ENCODE measurements around the gene ZNF217.
"Not testable (repeated sequence)": the region's sequence is repeated elsewhere in the genome, so short reads cannot be mapped to it uniquely, and the experiment has no call there.

The ZNF217 gene

DNA sequence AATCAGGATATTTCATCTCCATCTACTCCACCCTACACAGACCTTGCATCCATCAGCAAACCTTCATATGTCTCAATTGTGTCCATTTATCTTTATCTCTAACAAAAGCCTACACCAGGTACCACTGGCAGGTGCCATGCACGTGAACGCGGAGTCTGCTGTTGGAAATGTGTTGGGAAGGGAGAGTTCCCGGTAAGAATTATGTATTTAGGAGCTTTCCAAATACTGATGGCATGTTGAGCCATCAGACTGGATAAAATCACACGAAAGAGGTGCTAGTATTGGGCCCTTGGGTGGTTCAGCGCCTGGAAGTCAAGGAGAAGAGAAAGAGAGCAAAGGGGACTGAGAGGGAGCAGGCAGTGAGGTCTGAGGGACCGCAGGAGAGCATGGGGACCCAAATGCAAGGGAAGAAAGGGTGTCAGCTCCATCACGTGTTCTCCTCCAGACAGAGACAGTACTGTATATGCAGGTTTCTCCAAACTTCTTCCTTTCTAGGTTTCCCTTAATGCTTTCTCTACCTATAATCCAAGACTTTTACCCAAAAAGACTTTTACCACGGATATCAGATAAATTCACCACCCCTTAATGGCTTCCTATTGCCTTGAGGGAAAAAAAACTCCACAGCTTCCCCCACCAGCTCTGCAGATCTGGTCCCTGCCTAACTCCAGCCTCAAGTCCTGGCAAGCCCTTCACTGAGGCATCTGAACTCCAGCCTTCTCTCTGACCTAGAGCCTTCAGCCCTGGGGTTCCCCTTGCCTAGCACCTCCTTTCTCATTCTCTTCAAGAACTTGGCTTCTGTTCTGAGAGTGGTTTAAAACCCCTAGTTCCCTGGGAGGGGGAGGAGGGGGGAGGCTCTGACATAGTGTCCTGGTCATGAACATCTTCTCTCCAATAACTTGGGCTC, 4.8 kb upstream of the ZNF217 start:
- DNase-seq (ENCODE audit: low read depth in 2 of 2): no peak

DNA sequence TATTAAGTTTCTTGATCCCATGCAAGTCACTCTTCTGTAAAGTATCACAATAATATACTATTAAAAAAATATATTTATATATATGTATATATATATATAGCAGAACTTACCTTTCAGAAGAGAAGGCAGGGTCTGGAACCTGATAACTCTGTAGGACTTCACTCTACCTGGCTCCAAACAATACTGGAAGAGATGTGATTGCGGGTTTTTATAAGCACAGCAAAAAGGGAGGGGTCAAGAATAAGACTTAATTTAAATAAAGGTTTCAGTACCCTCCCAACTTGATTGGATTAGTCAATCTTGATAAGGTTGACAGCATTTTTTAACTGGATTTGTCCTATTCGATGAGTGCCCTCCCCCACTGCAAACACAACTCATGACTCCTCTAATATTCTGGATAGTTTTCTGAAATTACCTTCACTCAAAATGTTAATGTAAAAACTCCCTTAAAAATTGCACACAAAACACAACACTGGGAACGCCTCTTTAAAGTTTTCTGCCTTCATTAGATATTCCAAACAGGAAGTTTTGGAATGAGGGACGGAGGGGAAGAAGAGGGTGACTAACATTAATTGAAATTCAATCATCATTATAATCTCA, 4.0 kb upstream of the ZNF217 start:
- no peak for DNase-seq (ENCODE audit: low read depth in 2 of 2)

DNA sequence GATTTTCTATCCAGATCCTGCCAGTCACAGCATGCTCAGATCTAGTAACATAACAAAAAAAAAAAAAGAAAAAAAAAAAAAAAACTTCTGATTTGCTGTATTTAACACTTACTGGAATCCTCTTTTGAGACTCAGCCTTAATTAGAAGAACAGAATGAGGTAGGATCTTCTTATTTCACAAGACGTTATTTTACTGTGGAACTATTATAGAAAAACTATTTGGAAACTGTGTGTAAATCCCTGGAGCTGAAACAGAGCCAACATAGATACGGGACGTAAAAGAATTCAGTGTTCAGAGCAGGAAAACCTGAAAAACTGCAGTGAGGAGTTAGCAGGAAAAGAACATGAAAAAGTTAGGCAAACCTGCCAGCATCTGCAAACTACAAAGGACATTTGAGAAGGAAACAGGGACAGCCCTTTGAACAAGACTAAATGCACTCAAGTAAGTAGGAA, 3.4 kb upstream of the ZNF217 start:
- DNase-seq (ENCODE audit: low read depth in 2 of 2): no peak

DNA sequence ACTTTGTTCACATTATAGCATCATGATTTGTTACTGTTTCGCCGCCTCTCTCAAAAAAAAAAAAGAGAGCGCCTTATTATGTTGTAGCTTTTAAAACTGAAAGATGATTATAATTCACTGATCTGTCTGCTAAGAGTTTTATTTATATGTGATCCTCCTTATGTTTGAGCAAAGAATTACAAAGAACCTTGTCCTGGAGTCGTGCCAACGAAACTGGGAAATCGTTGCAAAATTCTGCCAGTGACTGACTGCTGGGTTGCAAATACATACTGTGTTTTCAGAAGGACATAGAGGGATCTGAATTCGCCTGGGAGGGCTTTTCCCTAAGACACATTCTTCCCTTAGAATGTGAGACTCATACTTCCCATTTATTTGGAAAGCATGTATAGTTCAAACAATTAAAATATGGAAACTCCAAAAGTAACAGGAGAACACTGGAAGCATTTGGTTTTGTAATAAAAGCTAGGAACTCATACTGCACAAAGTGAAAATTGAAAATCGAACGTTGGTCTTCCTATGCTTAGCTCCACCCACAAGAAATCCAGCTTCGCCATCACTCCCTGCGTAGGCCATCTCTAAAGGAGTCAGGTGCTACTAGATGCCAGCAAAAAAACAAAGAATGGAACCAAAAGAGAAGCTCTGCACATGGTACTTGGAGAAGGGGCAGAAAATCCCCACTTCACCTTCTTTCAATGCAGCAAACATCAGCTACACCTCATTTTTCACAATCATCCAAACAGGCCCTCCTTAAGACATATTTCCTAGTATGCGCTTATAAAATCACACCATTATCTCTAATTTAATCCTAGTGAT, 2.8 kb upstream of the ZNF217 start:
- DNase-seq (ENCODE audit: low read depth in 2 of 2): not testable (repeated sequence)

DNA sequence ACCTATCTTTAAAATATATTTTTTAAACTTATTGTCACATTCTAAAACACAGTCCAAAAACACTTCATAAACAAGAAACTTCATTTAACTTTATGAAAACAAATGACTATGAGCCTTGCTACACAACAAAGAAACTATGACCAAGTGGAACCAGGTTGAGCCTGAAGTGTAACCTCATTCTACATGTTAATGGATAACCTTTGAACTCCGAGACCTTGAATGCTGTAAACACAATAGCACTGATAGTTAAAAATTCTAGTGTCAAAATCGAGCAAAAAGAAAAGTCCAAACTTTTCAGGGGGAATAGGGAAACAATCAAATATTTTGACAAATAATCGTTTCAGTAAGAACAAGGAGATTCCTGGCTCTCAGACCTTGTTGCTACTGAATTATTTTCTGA, 2.1 kb upstream of the ZNF217 start:
- not testable (repeated sequence) for DNase-seq (ENCODE audit: low read depth in 2 of 2)

DNA sequence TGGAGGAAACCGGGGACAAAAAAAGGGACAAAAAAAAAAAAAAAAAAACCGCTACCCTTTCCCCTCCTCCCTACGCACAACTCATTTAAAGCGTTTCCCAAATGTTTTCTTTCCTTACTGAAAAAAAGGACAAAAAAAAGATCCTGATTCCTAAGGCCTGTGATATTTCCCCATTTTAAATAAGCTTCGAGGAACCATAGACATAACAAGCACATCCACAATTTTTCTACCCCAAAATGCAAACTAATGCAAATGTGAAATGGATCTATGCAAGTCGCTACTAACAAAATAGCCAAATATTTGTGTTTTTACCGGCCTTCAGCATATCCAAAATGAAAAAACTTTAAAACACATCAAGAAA, 1.4 kb upstream of the ZNF217 start:
- DNase-seq (ENCODE audit: low read depth in 2 of 2): no peak

DNA sequence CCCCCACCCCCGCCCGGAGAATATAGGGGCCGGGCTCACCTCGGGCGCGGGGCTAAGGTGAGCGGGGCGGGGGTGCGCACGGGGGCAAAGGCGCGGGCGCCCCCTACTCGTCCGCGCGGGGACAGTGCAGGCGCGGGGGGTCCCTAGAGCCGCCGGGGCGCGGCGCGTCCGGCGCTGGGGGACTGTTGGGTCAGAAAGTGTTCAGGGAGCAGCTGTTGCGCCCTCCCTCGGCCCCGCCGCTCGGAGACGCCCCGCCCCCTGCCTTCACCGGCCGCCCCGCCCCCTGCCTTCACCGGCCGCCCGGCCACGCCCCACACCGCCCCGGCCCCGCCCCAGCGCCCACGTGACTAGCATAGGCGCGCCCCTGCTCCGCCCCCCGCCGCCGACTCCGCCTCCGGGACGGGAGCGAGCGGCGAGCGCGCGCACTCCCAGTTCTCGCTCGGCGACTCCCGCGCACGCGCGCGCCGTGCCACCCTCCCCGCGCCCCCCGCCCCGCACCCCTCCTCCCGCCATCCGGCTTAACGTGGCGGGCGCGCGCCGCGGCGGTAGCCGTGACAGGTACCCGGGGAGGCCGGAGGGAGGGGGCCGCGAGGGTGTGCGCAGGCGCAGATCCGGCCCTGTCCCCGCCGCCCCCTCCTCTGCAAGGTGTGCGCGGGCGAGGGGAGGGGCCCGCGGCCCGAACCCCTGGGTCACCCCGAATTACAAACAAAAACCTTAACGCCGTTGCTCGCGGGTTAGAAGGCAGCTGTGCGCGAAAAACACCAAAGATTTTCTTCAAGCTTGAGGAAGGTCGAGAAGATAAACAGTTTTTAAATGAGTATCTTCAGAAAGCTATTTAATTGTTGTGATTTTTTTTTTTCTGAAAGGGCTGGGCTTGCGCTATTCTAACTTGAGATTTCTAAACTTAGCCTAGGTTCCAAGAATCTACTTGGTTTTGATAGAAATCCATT, 704 bp upstream of the ZNF217 start:
- peak; percentile 99 for DNase-seq (ENCODE audit: low read depth in 2 of 2)

DNA sequence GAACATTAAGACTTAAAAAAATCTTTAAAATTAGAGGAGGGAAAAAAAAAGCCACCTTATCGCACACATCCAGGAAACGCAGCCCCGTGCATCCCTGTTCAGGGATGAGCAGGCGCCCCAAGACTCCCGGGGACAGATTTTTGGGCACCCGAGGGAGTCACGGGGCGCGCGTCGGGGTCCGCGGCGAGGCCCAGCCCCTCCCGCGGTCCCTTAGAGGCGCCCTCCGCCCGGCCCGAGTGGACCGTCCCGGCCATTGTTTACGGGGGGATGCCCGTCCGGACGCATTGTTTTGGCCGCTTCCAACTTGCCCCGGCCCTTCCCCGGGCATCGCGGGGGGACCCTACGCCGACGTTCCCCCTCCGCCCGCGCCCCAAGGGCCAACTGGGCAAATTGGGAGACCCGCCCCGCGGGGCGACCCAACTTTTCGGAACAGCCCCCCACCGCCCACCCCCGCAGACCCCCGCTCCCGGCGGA, 610 bp downstream of the ZNF217 start:
- DNase-seq (ENCODE audit: low read depth in 2 of 2): no peak

DNA sequence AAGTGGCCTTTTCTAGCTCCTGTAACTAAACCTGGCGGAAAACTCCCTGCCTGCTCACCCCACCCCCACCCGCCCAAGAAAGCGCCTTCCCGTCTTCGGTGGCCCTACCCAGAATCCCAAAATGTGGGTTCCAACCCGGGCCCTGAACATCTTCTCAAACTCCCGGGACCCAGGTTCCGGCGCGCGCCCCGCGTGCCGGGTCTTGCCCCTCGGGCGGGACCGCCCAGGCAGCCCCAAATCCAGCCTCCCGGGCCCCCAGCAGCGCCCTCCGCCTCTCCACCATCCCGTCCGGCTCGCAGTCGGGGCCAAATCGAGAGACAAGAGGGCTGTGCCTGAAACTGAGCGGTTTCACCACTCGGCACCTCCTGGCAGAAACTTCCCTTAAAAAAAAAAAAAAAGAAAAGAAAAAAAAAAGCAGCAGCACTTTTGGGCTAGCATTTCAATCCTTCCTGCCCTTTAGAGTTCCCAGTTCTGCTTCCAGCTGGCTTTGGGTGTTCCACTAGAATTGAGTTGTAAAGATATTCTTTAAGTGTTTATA, 1.1 kb downstream of the ZNF217 start:
- not testable (repeated sequence) for DNase-seq (ENCODE audit: low read depth in 2 of 2)

DNA sequence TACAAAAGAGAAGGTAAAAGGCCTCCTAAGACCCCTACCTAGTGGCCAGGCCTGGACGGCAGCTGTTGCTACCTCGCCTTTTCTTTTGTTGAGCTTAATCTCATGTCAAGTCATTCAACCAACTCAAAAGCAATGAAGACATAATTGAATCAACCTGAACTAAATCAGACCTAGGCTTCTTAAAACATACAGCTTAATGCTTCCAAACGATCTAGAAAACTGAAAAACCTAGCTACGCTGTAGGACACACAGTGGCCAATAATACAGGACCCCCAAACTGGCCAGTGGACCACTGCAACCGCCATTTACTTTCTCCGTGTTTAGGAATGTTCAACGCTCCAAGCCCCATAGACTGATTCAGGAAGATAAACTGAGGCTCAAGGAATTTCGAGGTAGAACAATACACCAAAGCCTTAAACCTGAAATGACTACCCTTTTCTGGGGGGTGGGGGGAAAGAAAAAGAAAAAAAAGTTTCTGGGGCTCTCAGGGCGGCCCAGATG, 1.6 kb downstream of the ZNF217 start:
- DNase-seq (ENCODE audit: low read depth in 2 of 2): not testable (repeated sequence)

DNA sequence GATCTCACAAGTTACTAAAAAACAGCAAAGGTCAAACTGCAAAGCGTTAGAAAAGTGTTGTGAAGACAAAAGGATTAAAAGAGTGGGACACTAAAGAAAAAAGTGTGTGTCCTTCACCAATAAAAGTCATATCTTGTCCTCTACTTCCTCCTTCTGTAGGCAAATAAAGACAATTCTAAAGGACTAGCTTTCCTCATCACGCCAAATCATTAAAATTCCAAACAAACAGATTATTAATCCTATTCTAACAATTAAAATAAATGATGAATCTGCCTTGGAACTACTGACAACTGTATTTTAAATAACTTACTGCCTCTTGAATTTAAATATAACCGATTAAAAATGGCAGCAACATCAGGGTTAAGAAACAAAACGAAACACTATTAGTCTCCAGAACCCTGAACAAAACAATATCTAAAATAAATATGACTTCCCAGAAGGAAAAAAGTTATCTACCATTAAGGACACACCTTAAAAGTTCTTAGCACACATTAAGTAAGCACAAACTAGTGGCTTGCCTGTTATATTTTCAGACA, 2.4 kb downstream of the ZNF217 start:
- not testable (repeated sequence) for DNase-seq (ENCODE audit: low read depth in 2 of 2)

DNA sequence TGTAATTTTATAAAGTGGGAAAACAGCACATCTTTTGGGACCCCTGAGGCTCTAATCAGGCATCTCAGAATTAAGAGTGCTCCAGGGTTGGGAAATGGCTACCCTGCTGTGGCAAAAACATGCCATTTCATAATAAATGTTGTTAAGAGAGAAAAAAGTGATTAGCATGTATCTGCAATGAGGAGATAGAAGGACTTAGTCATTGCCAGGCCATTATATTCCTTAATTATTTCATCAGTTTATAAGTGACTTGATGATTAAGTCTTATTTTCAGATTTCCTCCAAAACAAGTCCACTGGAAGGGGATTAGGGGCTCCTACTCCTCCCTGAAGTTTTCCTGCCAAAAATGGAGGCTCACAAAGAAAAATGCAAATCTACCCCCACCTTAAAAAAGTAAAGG, 3.0 kb downstream of the ZNF217 start:
- DNase-seq (ENCODE audit: low read depth in 2 of 2): not testable (repeated sequence)

DNA sequence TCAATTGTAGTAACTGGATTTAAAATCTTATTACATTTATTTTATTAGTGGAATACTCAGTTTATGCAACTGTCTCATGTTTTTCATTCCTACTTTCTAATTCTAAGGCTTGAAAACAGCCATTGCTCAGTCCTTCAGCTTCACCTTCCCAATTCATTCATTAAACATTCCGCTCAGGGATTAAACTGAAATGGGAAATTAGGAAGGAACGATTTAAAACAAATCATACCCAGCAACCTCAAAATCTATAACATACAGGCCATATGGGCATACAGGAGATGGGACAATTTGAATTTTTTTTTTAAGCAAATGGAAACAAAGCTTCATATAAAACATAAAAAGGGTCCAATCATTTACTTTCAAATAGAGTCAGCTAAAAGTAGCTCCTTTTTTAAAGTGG, 3.5 kb downstream of the ZNF217 start:
- not testable (repeated sequence) for DNase-seq (ENCODE audit: low read depth in 2 of 2)

DNA sequence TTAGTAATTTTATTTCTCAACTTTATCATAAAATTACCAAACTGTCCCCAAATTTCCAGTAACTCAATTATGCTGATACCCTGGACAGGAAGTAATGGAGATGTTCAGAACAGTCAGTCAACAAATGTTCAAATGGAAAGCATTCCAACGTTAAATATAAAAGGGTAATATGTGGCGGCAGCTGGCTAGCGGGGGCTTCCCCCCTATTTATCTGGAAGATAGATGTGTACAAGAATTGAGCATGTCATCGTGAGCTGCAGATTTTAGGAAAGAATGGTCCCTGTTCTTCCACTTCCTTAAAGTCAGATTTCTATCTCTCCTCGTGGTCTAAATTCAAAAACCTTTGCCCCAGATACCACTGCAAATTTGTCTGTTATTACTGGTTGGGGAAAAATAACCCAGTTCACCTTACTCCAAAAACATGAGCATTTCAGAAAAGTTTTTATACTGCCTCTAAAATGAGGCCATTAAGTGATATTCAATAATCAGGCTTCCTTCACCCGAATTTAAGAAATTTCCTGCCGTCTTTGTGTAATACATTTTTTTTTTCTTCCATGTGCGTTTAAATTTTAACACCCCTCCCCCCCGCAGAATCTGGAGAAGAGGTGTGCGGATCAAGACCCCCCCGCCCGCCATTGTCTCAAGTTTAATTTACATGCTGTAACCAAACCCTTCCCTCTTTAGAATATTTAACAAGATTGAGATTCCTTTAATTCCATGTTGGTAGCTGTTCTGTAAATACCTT, 4.1 kb downstream of the ZNF217 start:
- DNase-seq (ENCODE audit: low read depth in 2 of 2): not testable (repeated sequence)

DNA sequence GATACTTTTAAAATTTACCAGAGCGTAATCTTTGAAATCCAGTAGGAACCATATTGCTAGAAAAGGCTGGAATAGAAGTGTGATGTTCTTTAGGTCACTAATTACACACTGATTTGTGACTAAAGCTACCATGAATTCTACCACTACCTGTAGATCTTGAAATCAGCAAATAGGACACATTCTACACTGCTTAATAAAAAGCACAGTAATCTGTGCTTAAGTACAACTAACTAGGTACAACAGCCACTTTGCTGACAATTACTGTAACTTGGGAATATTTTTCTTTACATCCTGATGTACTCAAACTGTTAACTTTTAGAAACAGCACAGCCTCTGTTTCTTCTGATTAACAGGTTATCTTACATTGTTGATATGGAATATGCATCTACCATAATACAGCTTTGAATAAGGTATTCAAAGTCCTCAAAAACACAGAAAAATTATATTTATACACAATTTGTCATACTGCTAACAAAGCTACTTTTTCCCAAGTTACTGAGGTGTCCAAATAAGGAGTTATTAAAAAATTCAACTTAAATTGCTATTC, 6.4 kb downstream of the ZNF217 start:
- not testable (repeated sequence) for DNase-seq (ENCODE audit: low read depth in 2 of 2)

DNA sequence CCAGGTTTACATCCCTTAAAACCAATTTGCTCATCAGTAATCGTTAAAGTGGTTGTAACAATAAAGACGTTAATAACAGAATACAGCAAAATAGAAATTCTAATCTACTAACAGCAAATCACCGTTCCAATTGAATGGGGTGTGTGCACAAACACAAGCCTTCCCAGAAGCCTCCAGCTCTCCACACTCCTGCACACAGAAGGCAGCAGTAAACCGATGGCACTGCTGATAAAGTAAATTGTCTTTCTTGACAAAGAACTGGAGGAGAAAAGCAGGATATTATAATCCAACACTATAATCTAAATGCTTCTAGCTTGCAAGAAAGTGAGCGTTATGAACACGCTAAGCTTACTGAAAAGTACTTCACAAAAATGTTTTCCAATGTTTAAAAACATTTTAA, 7.0 kb downstream of the ZNF217 start:
- no peak for DNase-seq (ENCODE audit: low read depth in 2 of 2)

DNA sequence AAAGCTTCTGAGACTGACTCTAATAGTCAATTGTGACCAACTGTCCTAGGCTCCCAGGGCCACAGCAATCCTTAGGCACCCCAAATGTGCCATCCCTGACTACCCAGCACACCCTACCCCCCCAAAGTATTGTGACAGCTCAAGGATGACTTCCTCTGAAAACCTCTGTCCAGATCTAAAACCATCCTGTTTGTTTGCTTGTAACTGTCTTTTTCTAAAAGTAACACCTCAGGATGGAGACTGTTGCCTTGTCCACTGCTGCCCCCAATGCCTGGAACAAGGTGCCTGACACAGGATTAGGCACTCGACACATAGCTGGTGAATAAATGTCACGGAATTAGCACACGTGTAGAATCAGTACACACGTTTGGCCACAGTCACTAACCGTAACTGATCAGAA, 7.7 kb downstream of the ZNF217 start:
- not testable (repeated sequence) for DNase-seq (ENCODE audit: low read depth in 2 of 2)

DNA sequence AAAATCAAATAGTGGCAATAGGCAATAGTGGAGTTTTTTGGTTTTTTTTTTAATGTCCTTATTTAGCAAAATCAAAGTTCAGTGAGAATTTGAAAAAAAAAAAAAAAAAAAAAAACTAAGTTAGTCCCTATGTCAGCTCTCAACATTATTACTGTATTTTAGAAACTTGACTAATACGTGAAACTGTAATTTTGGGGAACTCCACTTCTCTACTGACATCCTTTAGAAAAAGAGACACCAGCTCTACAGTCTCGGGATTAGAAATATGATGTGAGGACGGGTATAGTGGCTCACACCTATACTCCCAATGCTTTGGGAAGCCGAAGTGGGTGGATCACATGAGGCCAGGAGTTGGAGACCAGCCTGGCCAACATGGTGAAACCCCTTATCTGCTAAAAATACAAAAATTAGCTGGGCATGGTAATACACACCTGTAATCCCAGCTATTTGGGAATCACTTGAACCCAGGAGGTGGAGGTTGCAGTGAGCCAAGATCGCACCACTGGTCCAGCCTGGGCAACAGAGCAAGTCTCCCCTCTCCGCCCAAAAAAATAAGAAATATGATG, 8.6 kb downstream of the ZNF217 start:
- DNase-seq (ENCODE audit: low read depth in 2 of 2): not testable (repeated sequence)

DNA sequence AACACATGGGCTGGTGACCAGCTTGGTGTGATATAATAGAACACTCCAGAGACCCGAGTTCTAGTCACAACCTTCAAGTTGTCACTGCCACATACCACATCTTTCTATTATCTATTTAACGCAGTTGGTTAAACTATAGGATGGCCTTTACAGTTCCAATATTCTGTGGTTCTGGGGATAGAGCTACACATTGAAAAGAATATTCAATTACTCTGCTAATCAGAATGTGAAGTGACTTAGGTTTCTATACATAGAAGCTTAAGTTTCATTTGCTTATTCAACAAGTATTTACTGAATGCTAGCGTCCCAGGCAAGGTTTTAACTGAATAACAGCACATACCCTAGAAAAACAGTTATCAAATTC, 9.1 kb downstream of the ZNF217 start:
- not testable (repeated sequence) for DNase-seq (ENCODE audit: low read depth in 2 of 2)

Measured in stimulated activated CD4-positive, alpha-beta T cell treated with anti-CD3 and anti-CD28 coated beads, Interleukin-1b, Interleukin-23, amount 100 ng/mL, for 4 hours (primary cell).